Caco-2 (cell line): Measurements from ENCODE around the gene RPL32. TPM values are rescaled to one million over a fixed set of nuclear protein-coding genes. Genes with fewer than 3 reads are reported as not detected.

Source experiments
- BruUV-seq: library from RNA; stranded (reverse); fragments of 400-500 nt; replicated peaks from 2 replicates; lab custom pipeline; 2021; lab: Mats Ljungman, UMichigan
- CTCF ChIA-PET: fragments of 300-600 bp; sonication (Branson Sonifier 250); formaldehyde crosslinking; loops from one replicate; lab custom pipeline; 2022; ENCODE audit warnings: antibody characterized with exemption; lab: Charles Lee
- POLR2A ChIA-PET: fragments of 300-600 bp; sonication (Branson Sonifier 250); formaldehyde crosslinking; loops from one replicate; lab custom pipeline; 2022; ENCODE audit warnings: antibody characterized with exemption; lab: Charles Lee
- DNase-seq, 2 experiments: peaks; one replicate each; pipeline versions ENCODE4 v3.0.0 to v3.0.0-alpha.2; 2020 to 2022
- H3K27me3 ChIP-seq: replicated peaks from 2 replicates; pipeline ENCODE4 v1.6.0; 2011; ENCODE audit warnings: low read length; ENCODE audit not compliant: control insufficient read depth, insufficient read depth
- H3K36me3 ChIP-seq: 2 replicates; pipeline ENCODE4 v1.5.1; 2011; ENCODE audit warnings: low read length; ENCODE audit not compliant: control insufficient read depth, insufficient read depth
- H3K4me1 ChIP-seq: fragments of 250-450 bp; sonication (Bioruptor Pico); 2 replicates; pipeline ENCODE4 v1.5.1; 2020; ENCODE audit warnings: mild to moderate bottlenecking
- H3K4me3 ChIP-seq: 2 replicates; pipeline ENCODE4 v1.5.1; 2011; ENCODE audit warnings: low read depth, mild to moderate bottlenecking, control low read depth, low read length
- H3K9me3 ChIP-seq: fragments of 250-450 bp; sonication (Bioruptor Pico); 2 replicates; pipeline ENCODE4 v1.5.1; 2020; ENCODE audit warnings: mild to moderate bottlenecking, moderate library complexity
- H3K27ac Mint-ChIP-seq: one replicate; pipeline ENCODE4 v1.8.0; 2022; ENCODE audit warnings: mixed read lengths; ENCODE audit not compliant: unreplicated experiment
- H3K27me3 Mint-ChIP-seq: one replicate; pipeline ENCODE4 v1.8.0; 2022; ENCODE audit warnings: mixed read lengths; ENCODE audit not compliant: insufficient read depth, unreplicated experiment
- H3K36me3 Mint-ChIP-seq: one replicate; pipeline ENCODE4 v1.8.0; 2022; ENCODE audit warnings: mild to moderate bottlenecking, mixed read lengths; ENCODE audit not compliant: insufficient read depth, unreplicated experiment
- H3K4me1 Mint-ChIP-seq: one replicate; pipeline ENCODE4 v1.8.0; 2022; ENCODE audit warnings: low read depth, mixed read lengths; ENCODE audit not compliant: unreplicated experiment
- H3K4me3 Mint-ChIP-seq: one replicate; pipeline ENCODE4 v1.8.0; 2022; ENCODE audit warnings: mild to moderate bottlenecking, moderate library complexity, mixed read lengths; ENCODE audit not compliant: unreplicated experiment
- H3K9me3 Mint-ChIP-seq: one replicate; pipeline ENCODE4 v1.8.0; 2022; ENCODE audit warnings: mixed read lengths; ENCODE audit not compliant: unreplicated experiment
- intact Hi-C: fragments of 100-400 bp; cut with micrococcal nuclease; formaldehyde crosslinking; loops from one replicate; pipeline ENCODE4 v1.10.0; 2022; ENCODE audit not compliant: unreplicated experiment
- total RNA-seq: library from RNA; stranded (reverse); gene quantifications from 2 replicates; pipeline ENCODE4 v1.2.3, GENCODE V29; 2022
- TF ChIP-seq, protein P1 (sequence below), 2 experiments: fragments of 200-600 bp in 1 of 2; IDR thresholded peaks; 1 replicate in 1 of 2; 2 replicates in 1 of 2; pipeline versions ENCODE4 v1.5.1 to v1.8.0; 2011 to 2022; ENCODE audit warnings: antibody characterized with exemption in 1 of 2, control low read depth in 1 of 2, inconsistent platforms in 1 of 2, low read depth in 1 of 2, low read length in 1 of 2, mild to moderate bottlenecking in 1 of 2, moderate library complexity in 1 of 2; ENCODE audit not compliant: insufficient read depth in 1 of 2, severe bottlenecking in 1 of 2, unreplicated experiment in 1 of 2

RPL32 gene
- total RNA-seq, 1 experiment from 2014 or later: 1,713 TPM

- intact Hi-C loops: no loop called here
- no peak overlapping the region for H3K27ac Mint-ChIP-seq
- Histone ChIP-seq H3K9me3 (no peaks in the 10 kb centered on the region), H3K4me1 (no peaks in the 10 kb centered on the region), H3K36me3 (no peaks in the 10 kb centered on the region), H3K4me3 (no peak overlapping the region), H3K27me3 (no peaks in the 10 kb centered on the region)
- ChIA-PET POLR2A (no interaction called here), CTCF (interaction anchor here (1.8 kb wide), 1 partner anchor 19 kb away, joined by 5 read pairs; no protein-coding TSS in a partner anchor)
- no peaks in the 10 kb centered on the region for H3K9me3 Mint-ChIP-seq
- peaks cover 15% of the 10 kb centered on the region for H3K27me3 Mint-ChIP-seq
- no peak overlapping the region for H3K4me3 Mint-ChIP-seq
- TF ChIP-seq, protein P1, sequence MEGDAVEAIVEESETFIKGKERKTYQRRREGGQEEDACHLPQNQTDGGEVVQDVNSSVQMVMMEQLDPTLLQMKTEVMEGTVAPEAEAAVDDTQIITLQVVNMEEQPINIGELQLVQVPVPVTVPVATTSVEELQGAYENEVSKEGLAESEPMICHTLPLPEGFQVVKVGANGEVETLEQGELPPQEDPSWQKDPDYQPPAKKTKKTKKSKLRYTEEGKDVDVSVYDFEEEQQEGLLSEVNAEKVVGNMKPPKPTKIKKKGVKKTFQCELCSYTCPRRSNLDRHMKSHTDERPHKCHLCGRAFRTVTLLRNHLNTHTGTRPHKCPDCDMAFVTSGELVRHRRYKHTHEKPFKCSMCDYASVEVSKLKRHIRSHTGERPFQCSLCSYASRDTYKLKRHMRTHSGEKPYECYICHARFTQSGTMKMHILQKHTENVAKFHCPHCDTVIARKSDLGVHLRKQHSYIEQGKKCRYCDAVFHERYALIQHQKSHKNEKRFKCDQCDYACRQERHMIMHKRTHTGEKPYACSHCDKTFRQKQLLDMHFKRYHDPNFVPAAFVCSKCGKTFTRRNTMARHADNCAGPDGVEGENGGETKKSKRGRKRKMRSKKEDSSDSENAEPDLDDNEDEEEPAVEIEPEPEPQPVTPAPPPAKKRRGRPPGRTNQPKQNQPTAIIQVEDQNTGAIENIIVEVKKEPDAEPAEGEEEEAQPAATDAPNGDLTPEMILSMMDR (IDR thresholded peaks at IDR 0.05; ENCODE audit: insufficient read depth in 1 of 2, low read depth in 1 of 2, low read length in 1 of 2, severe bottlenecking in 1 of 2, unreplicated experiment in 1 of 2): no peak
- no peak for DNase-seq
- BruUV-seq: no TSS peak
- H3K4me1 Mint-ChIP-seq: peaks cover 2% of the 10 kb centered on the region
- H3K36me3 Mint-ChIP-seq: no peaks in the 10 kb centered on the region
Observed at GRCh38 chr3:12886736-12887135, 45.4 kb upstream of the RPL32 start.

GRCh38 chr3:12886106-12886679, 44.8 kb upstream of the RPL32 start:
- no peaks in the 10 kb centered on the region for H3K4me1 Mint-ChIP-seq
- BruUV-seq: no TSS peak
- TF ChIP-seq, protein P1 (IDR thresholded peaks at IDR 0.05; ENCODE audit: insufficient read depth in 1 of 2, low read depth in 1 of 2, low read length in 1 of 2, severe bottlenecking in 1 of 2, unreplicated experiment in 1 of 2): no peak
- Histone ChIP-seq H3K4me3 (no peak overlapping the region), H3K4me1 (no peaks in the 10 kb centered on the region), H3K9me3 (no peaks in the 10 kb centered on the region), H3K36me3 (no peaks in the 10 kb centered on the region), H3K27me3 (no peaks in the 10 kb centered on the region)
- no peak overlapping the region for H3K27ac Mint-ChIP-seq
- H3K4me3 Mint-ChIP-seq: no peak overlapping the region
- H3K27me3 Mint-ChIP-seq: peaks cover 15% of the 10 kb centered on the region
- no peak for DNase-seq
- H3K36me3 Mint-ChIP-seq: no peaks in the 10 kb centered on the region
- ChIA-PET POLR2A (no interaction called here), CTCF (interaction anchor here (1.8 kb wide), 1 partner anchor 18 kb away, joined by 5 read pairs; no protein-coding TSS in a partner anchor)
- no peaks in the 10 kb centered on the region for H3K9me3 Mint-ChIP-seq
- intact Hi-C loops: no loop called here

GRCh38 chr3:12885583-12885930, 44.2 kb upstream of the RPL32 start:
- TF ChIP-seq, protein P1 (IDR thresholded peaks at IDR 0.05; ENCODE audit: insufficient read depth in 1 of 2, low read depth in 1 of 2, low read length in 1 of 2, severe bottlenecking in 1 of 2, unreplicated experiment in 1 of 2): no peak
- H3K27me3 ChIP-seq: no peaks in the 10 kb centered on the region
- H3K36me3 Mint-ChIP-seq: no peaks in the 10 kb centered on the region
- no peak for DNase-seq
- H3K9me3 Mint-ChIP-seq: no peaks in the 10 kb centered on the region
- peaks cover 15% of the 10 kb centered on the region for H3K27me3 Mint-ChIP-seq
- no peak overlapping the region for H3K27ac Mint-ChIP-seq
- no TSS peak for BruUV-seq
- no peak overlapping the region for H3K4me3 ChIP-seq
- H3K4me1 Mint-ChIP-seq: no peaks in the 10 kb centered on the region
- ChIA-PET POLR2A (no interaction called here), CTCF (interaction anchor here (1.8 kb wide), 1 partner anchor 18 kb away, joined by 5 read pairs; no protein-coding TSS in a partner anchor)
- no peaks in the 10 kb centered on the region for H3K4me1 ChIP-seq
- intact Hi-C loops: no loop called here
- no peaks in the 10 kb centered on the region for H3K36me3 ChIP-seq
- no peak overlapping the region for H3K4me3 Mint-ChIP-seq
- no peaks in the 10 kb centered on the region for H3K9me3 ChIP-seq
